Measurements from ENCODE around the gene RALGPS1.

The RALGPS1 gene

GRCh38 chr9:127081250-127082185 lies 166.9 kb downstream of the RALGPS1 start:
- no peak for DNase-seq

- no peak for DNase-seq
Measured at GRCh38 chr9:127083138-127083980, 168.8 kb downstream of the RALGPS1 start.

GRCh38 chr9:127084076-127085039 lies 169.8 kb downstream of the RALGPS1 start:
- DNase-seq, result no peak

- DNase-seq, result no peak
Measured at GRCh38 chr9:127085186-127085585, 170.6 kb downstream of the RALGPS1 start.

GRCh38 chr9:127086771-127087170 lies 172.2 kb downstream of the RALGPS1 start:
- no peak for DNase-seq

- DNase-seq, result no peak
Measured at GRCh38 chr9:127087411-127087810, 172.8 kb downstream of the RALGPS1 start.

GRCh38 chr9:127087836-127088235 lies 173.3 kb downstream of the RALGPS1 start:
- DNase-seq, result no peak

GRCh38 chr9:127088724-127089615 lies 174.4 kb downstream of the RALGPS1 start:
- no peak for DNase-seq

- DNase-seq, result no peak
Measured at GRCh38 chr9:127089631-127090081, 175.1 kb downstream of the RALGPS1 start.

GRCh38 chr9:127090341-127090985 lies 175.9 kb downstream of the RALGPS1 start:
- DNase-seq, result no peak

- no peak for DNase-seq
Measured at GRCh38 chr9:127091526-127091925, 176.9 kb downstream of the RALGPS1 start.

GRCh38 chr9:127092041-127092608 lies 177.5 kb downstream of the RALGPS1 start:
- DNase-seq, result no peak

GRCh38 chr9:127093319-127094020 lies 178.9 kb downstream of the RALGPS1 start:
- no peak for DNase-seq

GRCh38 chr9:127095411-127095810 lies 180.8 kb downstream of the RALGPS1 start:
- no peak for DNase-seq

GRCh38 chr9:127096208-127096607 lies 181.6 kb downstream of the RALGPS1 start:
- DNase-seq, result no peak

- no peak for DNase-seq
Measured at GRCh38 chr9:127097683-127098082, 183.1 kb downstream of the RALGPS1 start.

GRCh38 chr9:127098916-127099553 lies 184.5 kb downstream of the RALGPS1 start:
- no peak for DNase-seq

- no peak for DNase-seq
Measured at GRCh38 chr9:127099664-127100063, 185.1 kb downstream of the RALGPS1 start.

GRCh38 chr9:127102176-127102575 lies 187.6 kb downstream of the RALGPS1 start:
- no peak for DNase-seq
